ENCODE results near the gene PLPPR4.

PLPPR4 gene

GRCh38 chr1:99352821-99353220 is 88.5 kb downstream of the PLPPR4 start:
- no peak for DNase-seq

- DNase-seq: no peak
Observed at GRCh38 chr1:99358770-99359169, 94.5 kb downstream of the PLPPR4 start.
